ENCODE measurements around the gene FCHSD2. TPM values are rescaled to one million over a fixed set of nuclear protein-coding genes. Genes with fewer than 3 reads are reported as not detected.

The FCHSD2 gene
- total RNA-seq, 2 experiments from 2014 or later = 29.2 to 30.8 TPM

- ChIA-PET CTCF (interaction anchor here (1.7 kb wide), 1 partner anchor 14 kb away, joined by 3 read pairs; no protein-coding TSS in a partner anchor), POLR2A (no interaction called here)
Measured at GRCh38 chr11:73175551-73176144, 33.5 kb upstream of the FCHSD2 start.

- ChIA-PET CTCF (no interaction called here), POLR2A (no interaction called here)
Measured at GRCh38 chr11:73174495-73174791, 32.3 kb upstream of the FCHSD2 start.

- CTCF ChIA-PET = no interaction called here
- POLR2A ChIA-PET = no interaction called here
Measured at GRCh38 chr11:73173755-73174494, 31.8 kb upstream of the FCHSD2 start.

- ChIA-PET POLR2A (no interaction called here), CTCF (interaction anchor here (0.7 kb wide), 1 partner anchor 138 kb away, joined by 4 read pairs; no protein-coding TSS in a partner anchor)
Measured at GRCh38 chr11:73172992-73173656, 31.0 kb upstream of the FCHSD2 start.

GRCh38 chr11:73171436-73172161, 29.5 kb upstream of the FCHSD2 start:
- ChIA-PET CTCF (no interaction called here), POLR2A (no interaction called here)

- POLR2A ChIA-PET = no interaction called here
- CTCF ChIA-PET = interaction anchor here (0.7 kb wide), 1 partner anchor 1352 kb away, joined by 4 read pairs; no protein-coding TSS in a partner anchor
Measured at GRCh38 chr11:73170140-73170539, 28.0 kb upstream of the FCHSD2 start.

- ChIA-PET POLR2A (no interaction called here), CTCF (interaction anchor here (1.0 to 1.2 kb wide), 2 partner anchors 9 to 13 kb away, joined by 3 to 4 read pairs; no protein-coding TSS in a partner anchor)
Measured at GRCh38 chr11:73168925-73169579, 26.9 kb upstream of the FCHSD2 start.

GRCh38 chr11:73167363-73167954, 25.3 kb upstream of the FCHSD2 start:
- POLR2A ChIA-PET = no interaction called here

GRCh38 chr11:73164803-73165540, 22.9 kb upstream of the FCHSD2 start:
- CTCF ChIA-PET = interaction anchor here (2.0 kb wide), 1 partner anchor 22 kb away, joined by 5 read pairs; the partner anchor contains the start of gene FCHSD2
- POLR2A ChIA-PET = no interaction called here

More at GRCh38 chr11:73167363-73167954, 25.3 kb upstream of the FCHSD2 start:
- CTCF ChIA-PET = interaction anchor here (1.2 kb wide), 1 partner anchor 10 kb away, joined by 4 read pairs; no protein-coding TSS in a partner anchor

GRCh38 chr11:73163638-73164174, 21.6 kb upstream of the FCHSD2 start:
- ChIA-PET POLR2A (no interaction called here), CTCF (interaction anchor here (0.6 to 2.0 kb wide), 2 partner anchors 21 to 109 kb away, joined by 3 to 5 read pairs; partner anchors contain the start of gene FCHSD2)

GRCh38 chr11:73162196-73162740, 20.1 kb upstream of the FCHSD2 start:
- CTCF ChIA-PET = interaction anchor here (0.6 to 1.1 kb wide), 2 partner anchors 238 to 305 kb away, joined by 3 to 4 read pairs; no protein-coding TSS in a partner anchor
- POLR2A ChIA-PET = no interaction called here

GRCh38 chr11:73160005-73160760, 18.1 kb upstream of the FCHSD2 start:
- CTCF ChIA-PET = interaction anchor here (0.5 to 1.5 kb wide), 3 partner anchors 18 to 319 kb away, joined by 3 to 7 read pairs (median 6); no protein-coding TSS in a partner anchor

GRCh38 chr11:73159297-73159696, 17.2 kb upstream of the FCHSD2 start:
- POLR2A ChIA-PET = no interaction called here

More at GRCh38 chr11:73160005-73160760, 18.1 kb upstream of the FCHSD2 start:
- POLR2A ChIA-PET = no interaction called here

GRCh38 chr11:73158356-73159051, 16.4 kb upstream of the FCHSD2 start:
- POLR2A ChIA-PET = no interaction called here
- CTCF ChIA-PET = interaction anchor here (1.2 to 1.3 kb wide), 3 partner anchors 16 to 20 kb away, joined by 3 to 5 read pairs (median 3); no protein-coding TSS in a partner anchor

More at GRCh38 chr11:73159297-73159696, 17.2 kb upstream of the FCHSD2 start:
- CTCF ChIA-PET = interaction anchor here (0.6 to 1.3 kb wide), 3 partner anchors 17 to 289 kb away, joined by 3 to 5 read pairs (median 3); no protein-coding TSS in a partner anchor

- CTCF ChIA-PET = interaction anchor here (1.0 to 1.2 kb wide), 2 partner anchors 15 to 21 kb away, joined by 3 read pairs; partner anchors contain the start of gene FCHSD2
- POLR2A ChIA-PET = interaction anchor here (0.7 kb wide), 1 partner anchor 15 kb away, joined by 3 read pairs; the partner anchor contains the start of gene FCHSD2
Measured at GRCh38 chr11:73157101-73158010, 15.2 kb upstream of the FCHSD2 start.

All from activated CD8-positive, alpha-beta memory T cell treated with anti-CD3 and anti-CD28 coated beads for 36 hours (primary cell).